MM.1S (cell line): Measurements from ENCODE around the gene MRPL37.

Experiments
- CTCF ChIP-seq: fragments of 300-600 bp; sonication (generic); IDR thresholded peaks from 2 replicates; pipeline ENCODE4 v1.5.1; 2016; ENCODE audit warnings: antibody characterized with exemption, low read length, mixed read lengths
- EZH2 ChIP-seq: fragments of 300-600 bp; sonication (generic); optimal IDR thresholded peaks from 2 replicates; pipeline ENCODE3; 2017; ENCODE audit warnings: low read depth, mild to moderate bottlenecking, antibody characterized with exemption, low read length, mixed read lengths
- EZH2phosphoT487 ChIP-seq: fragments of 300-600 bp; sonication (generic); IDR thresholded peaks from 2 replicates; pipeline ENCODE4 v1.6.1; 2018; ENCODE audit warnings: antibody characterized with exemption, low read length

GRCh38 chr1:54152696-54153095 lies 47.3 kb upstream of the MRPL37 start, which contains the start of gene CDCP2:
- TF ChIP-seq CTCF, result no peak
- TF ChIP-seq EZH2, result no peak
- TF ChIP-seq EZH2phosphoT487, result no peak
